GM18870 (cell line): ENCODE results near the gene VPS13A.
A peak's percentile ranks its signal among the peaks of the same experiment; 100 is the strongest.

Source experiments
- ATAC-seq: cut with Tn5 transposase; IDR thresholded peaks from one replicate; pipeline ENCODE4 v1.9.1; 2021; ENCODE audit warnings: moderate library complexity; ENCODE audit not compliant: unreplicated experiment

The VPS13A gene

DNA sequence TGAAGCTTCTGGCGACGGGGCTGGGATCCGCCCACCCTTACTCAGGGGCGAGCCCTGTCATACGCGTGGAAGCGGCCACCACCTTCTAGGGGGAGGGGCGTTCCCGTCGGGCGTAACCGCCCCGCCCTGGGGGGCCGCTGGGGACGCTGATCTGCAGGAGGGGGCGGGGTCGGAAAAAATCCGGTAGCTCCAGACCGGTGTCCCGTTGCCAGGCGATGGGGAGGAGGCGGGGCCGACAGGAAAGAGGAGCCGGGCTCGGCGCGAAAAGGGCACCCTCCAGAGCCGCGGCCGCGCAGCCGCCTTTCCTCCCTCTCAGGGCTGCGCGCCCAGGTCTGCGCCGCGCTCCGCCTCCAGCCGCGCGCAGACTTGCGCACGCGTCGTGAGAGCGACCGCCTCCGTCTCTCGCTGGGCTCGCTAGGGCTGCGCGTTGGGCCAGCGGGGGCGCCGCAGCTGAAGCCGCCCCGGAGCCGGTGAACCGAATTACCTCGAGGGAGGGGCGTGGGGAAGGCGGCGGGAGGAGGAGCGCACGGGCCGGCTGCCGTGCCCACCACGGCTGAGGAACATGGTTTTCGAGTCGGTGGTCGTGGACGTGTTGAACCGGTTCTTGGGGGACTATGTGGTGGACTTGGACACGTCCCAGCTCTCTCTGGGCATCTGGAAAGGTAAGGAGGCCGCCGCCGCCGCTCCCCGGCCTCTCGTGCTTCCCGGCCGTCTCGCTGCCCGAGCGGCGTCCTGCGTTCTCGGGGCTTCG lies at the start of gene VPS13A:
Gene VPS13A, plus strand, starts transcription at position 392 of the 751 bp plus-strand sequence. Its CDS starts 171 bp downstream, at position 563.
- ATAC-seq = peak; percentile 71

DNA sequence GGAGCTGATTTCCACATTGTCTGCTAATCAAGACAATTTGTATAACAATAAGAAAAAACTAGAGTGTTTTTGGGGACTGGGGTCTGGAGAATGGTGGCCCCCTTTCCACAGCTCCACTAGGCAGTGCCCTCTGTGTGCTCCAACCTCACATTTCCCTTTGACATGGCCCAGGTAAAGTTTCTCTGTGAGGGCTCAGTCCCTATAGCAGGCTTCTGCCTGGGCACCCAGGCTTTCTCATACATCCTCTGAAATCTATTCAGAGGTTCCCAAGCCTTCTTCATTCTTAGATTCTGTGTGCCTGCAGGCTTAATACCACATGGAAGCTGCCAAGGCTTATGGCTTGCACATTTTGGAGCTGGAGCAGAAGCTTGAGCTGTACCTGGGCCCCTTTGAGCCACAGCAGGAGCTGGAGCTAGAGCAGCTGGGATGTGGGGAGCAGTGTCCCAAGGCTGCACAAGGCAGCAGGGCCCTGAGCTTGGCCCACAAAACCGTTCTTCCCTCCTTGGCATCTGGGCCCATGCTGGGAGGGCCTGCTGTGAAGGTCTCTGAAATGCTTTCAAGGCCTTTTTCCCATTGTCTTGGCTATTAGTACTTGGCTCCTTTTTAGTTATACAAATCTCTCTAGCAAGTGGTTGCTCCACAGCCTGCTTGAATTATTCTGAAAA lies 49.1 kb upstream of the VPS13A start:
- ATAC-seq = no peak

DNA sequence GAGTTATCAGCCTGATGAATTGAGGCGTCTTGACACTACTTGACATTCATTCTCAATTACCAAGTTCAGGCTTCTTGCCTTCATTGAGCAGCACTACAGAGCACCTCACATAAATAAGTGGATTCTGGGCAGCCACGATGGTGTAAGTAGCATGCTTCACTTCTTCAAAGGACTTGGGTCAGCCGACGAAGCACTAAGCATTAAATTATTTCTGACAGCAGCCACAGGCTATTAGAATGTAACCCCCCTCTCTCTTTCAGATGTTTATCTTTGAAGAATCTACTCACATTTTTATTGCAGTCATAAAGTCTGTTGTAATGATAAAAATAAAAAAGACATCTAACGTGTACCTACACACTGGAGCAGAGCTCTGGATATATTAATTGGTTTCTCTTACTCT lies 45.9 kb upstream of the VPS13A start:
- no peak for ATAC-seq

DNA sequence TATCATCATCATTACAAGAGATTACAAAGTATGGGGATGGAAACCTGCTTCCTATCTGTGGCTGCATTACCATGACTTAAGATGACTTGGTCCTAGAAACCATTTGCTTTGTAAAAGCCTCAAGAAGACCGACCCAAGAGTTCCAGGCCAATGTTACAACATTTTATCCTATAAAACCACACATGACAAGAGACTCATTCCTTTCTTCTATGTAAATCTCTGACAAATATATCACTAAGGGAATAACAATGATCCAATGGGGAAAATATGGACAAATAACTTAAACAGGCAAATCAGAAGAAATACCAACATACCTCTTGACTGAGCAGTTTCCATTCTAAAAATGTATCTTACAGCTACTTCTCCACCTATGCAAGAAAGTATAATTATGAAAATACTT lies 44.3 kb upstream of the VPS13A start:
- no peak for ATAC-seq

DNA sequence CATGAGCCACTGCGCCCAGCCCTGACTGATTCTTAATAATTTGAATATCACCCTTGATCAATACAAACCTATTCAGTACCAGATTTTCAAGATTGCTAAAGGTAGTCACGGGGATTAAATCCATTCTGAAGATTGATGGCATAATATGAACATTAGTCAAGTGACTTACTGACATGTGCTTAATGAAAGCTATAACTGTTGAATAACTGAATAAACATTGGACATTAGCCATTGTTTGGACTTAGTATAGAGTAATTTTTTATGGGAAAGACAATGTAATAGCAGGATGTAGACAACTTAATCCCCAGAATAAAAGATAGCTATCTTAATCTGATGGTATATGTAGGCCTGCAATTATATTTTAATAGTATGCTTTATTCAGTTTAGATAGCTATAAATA lies 35.0 kb upstream of the VPS13A start:
- ATAC-seq = no peak

DNA sequence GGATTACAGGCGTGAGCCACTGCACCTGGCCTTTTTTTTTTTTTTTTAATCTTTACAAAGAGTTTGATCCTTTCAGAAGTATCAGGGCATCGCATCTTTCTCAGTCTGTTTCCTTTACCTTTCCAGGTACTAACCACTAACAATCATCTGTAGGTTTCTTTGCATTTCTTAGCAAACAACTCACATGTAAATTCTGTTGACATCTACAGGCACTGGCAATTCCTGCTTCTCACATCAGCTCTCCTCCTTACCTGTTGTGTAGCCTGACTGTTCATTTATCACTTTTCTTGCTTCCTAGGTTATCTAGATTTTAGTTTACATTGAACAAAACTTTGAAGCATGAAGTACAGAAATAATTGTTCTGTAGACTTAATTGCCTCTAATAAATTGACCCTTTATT lies 27.5 kb upstream of the VPS13A start:
- ATAC-seq = no peak

DNA sequence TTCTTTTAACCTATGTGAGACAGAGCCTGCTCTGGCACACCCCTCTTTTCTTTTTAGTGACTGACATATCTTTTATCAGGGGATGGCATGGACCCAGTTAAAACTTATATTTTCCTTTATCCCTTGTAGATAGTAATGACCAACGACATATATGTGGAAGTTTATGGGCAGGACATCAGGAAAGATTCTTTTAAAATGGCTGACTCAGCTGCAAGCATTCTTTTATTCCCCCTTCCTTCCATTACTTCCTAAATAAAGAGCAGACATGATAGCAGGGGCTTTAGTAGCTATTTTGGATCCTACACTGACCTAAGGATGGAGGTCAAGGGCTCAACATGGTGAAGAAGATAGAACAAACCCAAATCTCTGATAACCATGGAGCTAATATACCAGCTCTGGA lies 25.0 kb upstream of the VPS13A start:
- ATAC-seq = no peak

DNA sequence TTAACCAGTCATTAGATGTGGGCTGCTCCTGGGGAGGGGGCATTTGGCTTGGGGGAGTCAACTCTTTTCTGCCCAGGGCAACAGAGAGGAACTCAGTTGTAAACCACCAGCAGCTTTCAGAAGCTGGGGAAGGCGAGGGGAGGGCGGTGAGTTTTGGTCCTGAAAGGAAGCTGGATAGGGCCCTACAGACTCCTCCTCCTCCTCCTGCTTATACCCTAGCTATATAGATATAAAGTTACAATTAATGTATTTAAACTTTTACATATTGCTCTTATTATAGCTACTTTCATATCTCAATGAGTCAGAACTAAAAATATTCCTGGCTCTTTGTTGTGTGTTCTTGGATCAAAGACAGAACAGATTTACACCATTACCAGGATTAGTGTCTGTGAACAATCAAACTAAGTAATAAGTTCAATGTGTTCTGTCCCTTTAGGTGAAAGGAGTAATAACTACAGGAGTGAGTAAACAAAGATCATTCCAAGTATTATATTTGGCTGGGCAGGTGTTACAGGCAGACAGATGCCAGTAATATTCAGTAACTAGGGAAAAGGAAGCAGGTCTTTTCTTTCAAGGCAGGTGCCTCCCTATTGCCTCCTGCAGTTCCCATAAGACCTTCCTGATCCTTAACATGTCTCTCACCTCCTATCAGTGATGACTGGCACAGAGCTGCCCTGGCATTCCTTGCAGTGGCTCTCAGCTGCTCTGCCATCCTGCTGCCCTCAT lies 20.5 kb upstream of the VPS13A start:
- ATAC-seq = no peak

DNA sequence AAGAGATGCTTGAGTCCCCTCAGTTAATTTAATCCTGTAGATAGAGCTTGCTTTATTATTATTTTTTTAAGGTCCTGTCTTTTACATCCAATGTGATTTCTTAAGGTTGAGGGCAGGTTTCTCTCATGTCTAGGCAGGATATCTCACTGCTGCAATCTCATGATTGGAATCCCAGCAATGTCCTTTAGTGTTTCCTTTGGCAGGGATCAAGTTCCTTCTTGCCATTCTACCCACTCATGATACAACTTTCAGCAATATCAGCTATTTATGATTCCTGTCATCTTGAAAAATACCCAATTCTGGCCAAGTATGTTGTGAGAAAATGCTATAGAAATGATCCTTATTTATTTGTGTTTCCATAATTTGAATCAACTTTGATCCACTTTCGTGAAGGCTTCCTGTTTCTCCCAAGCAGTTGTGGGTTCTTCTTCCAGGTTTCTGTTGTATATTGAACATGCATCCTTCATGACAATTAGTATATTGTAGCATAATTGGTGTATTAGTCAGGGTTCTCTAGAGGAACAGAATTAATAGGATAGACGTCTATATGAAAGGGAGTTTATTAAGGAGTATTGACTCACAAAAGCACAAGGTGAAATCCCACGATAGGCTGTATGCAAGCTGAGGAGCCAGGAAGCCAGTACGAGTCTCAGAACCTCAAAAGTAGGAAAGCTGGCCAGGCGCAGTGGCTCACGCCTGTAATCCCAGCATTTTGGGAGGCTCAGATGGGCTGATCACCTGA lies 18.4 kb upstream of the VPS13A start:
- no peak for ATAC-seq

DNA sequence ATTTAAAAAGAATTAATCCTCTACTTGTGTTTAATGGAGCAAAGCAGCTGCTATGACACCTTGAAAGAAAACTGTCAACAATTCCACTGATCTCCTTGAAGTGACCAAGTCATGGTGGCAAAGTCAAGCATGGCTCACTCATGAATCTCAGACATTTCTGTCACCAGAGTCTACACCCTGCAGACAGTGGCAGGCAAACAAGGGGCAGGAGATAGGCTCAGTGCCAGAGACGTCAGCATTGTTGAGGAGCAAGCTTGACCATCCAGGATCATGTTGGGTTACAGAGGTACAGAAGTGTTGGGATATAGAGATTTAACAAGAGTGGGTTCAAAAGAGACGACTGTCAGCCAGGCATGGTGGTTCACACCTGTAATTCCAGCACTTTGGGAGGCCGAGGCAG lies 16.1 kb upstream of the VPS13A start:
- ATAC-seq = no peak

DNA sequence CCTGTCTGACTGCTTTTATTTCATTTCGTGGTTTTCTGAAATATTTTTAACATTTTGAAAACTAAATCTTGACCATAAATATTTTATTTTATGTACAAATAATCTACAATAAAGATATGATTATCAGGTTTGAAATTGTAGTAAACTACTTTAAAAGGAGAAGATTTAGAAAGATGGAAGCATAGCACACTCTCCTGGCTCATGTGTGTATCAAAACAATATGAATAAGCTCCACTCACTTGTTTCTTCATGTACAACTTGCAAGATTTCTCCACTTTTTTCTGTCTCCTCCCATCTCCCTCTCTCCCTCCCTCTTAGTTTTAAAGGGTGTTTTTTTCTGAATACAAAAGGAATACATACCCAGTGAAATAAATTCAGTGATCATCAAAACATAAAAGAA lies 15.4 kb upstream of the VPS13A start:
- no peak for ATAC-seq

DNA sequence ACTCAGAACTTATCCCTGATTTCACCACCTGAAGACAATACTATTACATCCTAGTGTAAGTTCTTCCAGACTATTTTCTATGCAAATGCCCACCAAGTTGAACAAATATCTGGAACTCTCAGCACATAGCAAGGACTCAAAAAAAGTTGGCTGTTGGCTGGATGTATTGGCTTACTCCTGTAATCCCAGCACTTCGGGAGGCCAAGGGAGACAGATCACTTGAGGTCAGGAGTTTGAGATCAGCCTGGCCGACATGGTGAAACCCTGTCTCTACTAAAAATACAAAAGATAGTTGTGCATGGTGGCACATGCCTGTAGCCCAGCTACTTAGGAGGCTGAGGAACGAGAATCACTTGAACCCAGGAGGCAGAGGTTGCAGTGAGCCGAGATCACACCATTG lies 15.0 kb upstream of the VPS13A start:
- no peak for ATAC-seq

DNA sequence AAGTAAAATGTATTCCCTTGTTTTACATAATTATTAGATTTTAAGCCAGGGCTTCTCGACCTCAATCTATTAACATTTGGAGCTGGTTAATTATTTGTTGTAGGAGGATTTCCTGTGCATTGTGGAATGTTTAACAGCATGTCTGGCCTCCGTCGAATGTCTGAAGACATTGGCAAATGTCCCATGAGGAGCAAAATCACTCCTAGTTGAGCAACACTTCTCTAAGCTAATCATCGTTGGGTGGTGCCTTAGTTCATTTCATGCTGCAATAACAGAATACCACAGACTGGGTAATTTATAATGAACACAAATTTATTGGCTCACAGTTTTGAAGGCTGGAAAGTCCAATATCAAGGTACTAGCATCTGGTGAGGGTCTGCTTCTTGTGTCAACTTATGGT lies 13.4 kb upstream of the VPS13A start:
- no peak for ATAC-seq

DNA sequence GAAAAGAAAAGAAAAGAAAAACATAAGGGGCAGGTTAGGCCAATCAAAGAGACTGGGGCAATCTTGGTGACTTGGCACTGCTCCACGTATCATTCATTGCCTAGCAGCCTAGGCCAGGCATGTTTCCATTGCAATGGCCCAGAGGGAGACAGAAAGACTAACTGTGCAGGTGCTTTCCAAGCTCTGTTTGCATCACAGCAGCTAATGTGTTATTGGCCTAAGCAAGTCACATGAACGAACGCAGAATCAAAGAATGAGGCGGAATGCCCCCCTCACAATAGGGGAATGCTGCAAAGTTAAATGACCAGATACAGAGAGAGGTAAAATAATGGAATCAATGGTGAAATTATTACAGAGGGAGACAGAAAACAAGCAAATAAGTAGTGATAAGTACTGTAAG lies 11.1 kb upstream of the VPS13A start:
- no peak for ATAC-seq

DNA sequence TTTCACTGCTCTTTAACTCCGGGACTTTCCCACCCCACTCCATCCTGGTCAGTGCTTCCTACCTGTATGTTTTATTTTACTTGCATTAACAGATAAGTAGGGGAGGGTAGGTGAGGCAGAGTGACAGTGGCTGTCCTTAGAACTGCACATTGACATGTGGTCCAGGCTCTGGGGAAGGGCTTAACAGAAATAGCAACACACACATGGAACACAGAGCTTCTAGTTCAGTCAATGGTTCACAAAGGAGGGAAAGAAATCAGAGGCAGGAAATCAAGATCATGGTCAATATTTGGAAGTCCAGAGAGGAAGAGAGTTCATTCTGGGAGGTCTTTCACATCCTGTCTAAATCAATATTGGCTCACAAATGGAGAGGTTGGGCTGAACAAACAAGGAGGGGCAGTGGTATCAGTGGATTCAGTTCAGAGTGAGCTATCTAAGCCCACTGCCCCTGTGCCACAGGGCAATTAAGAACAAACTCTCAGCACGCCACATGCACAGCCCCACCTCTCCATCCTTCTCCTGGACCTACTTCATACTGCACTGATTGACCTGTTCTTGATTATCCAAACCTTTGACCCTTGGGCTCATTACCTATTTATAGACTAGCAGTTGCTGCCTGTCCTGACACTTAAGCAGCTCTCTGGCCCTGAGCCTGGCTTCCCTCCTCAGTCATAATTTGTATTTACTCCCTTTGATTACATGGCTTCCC lies 6.2 kb upstream of the VPS13A start:
- no peak for ATAC-seq

DNA sequence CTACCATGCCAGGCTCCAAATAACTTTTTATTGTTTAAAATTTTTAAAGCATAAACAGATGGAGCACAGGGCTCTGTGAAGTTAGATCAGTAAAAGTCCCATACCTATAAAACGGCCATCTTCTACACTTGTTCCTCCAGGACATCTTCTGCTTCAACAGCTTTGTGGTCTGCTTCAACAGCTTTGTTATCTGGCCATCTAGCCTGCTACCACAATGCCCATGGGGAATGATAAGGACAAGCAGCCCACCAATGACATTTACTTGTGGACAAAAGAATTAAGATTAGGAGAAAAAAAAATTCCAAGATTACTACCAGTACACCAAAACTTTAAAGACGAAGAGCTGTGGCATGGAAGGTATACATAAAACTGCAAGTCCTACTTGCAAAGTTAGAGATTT lies 2.2 kb upstream of the VPS13A start:
- ATAC-seq = no peak

DNA sequence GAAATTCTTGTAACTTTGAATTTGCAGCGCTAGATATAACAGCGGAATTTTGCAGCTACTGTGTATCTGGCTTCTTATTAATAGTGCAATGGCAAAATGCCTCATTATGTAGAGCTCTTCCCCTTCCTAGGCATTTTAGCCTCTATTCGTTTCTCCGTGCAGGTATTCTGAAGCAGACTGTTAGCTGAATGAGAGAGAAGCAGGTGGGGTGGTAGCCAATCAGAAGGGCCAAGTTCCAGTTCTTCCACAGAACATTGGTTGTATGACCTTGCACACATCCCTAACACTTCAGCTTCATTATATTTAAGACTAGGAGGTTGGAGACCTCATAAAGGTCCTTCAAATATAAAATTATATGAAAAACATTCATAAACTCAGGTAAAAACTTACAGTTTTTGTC lies 1.2 kb upstream of the VPS13A start:
- ATAC-seq = no peak

DNA sequence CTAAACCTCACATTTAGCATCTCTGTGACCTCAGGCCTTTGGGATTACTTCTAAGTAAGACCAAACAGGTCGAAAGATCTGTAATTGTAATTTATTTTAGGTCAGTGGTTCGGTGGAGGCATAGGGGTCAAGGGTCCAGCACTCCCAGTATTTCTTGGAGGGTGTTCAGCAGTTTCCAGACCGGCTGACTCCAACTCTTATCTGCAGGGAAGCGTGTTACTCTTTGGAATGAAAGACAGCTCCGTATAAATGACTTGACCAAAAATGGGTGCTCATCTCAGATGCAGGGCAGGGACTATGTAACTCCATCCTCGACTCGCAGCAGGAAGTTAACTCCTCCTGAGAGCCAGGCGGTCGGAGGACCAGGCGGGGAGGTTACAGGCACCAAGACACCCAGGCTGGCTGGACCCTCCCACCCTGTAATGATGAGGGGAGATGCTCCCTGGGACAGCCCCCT lies 620 bp upstream of the VPS13A start:
- ATAC-seq = no peak

DNA sequence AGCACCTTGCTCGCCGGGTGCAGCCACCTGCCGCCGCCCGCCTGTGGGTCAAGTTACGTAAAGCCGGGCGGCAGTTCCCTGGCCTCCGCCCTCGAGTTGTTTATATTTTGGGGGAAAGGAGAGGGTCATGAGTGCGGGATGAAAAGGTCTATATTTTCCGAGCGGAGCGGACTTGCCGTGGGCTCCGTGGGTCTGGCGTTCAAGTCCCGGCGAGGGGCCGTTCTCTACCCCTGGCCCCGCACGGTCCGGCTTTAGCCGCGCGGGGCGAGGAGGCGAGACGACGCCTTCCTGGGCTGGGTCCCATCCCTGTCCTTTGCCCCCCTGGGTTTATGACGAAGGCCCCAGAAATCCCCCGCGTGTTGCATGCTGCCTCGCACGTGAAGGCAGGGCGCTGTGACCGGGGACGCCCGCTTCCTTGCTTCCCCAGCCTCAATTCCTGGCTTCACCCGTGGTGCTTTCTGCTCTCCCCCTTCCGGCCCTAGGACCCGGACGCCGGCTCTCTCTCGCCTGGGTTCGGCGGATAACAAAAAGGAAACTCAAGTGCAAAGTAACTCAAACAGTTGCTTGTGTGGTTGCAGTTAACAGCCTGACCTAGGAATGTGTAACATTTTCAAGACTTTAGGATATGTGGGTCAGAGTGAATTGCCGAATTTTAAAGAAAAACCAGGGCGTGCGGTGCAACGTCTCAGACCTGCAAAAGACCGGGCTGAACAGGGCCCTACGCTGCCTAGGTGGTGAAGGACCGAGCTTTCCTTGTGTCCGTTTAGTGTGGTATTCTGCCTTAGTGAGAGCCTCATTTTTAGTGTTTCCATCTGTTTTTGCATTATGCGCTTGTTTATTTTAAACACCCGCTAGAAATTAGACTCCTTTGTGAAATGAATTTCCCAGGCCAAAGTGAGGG lies 810 bp downstream of the VPS13A start:
- no peak for ATAC-seq

DNA sequence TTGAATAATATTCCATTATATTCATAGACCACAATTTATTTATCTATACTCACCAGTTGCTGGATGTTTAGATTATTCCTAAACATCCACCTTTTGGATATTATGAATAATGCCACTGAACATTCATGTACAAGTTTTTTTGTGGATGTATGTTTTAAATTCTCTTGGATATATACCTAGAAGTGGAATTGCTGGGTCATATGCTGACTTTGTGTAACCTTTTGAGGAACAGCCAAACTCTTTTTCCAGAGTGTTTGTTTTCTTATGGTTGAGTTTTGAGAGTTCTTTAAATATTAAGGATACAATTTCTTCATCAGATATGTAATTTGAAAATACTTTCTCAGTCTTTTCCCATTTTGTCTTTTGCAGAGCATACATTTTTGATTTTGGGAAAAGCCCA lies 2.7 kb downstream of the VPS13A start:
- ATAC-seq = no peak
